ENCODE results near the gene PHKA2. TPM values are rescaled to one million over a fixed set of nuclear protein-coding genes. Genes with fewer than 3 reads are reported as not detected.

Gene PHKA2
- total RNA-seq, 4 donors from 2014 or later = 17.4 to 30.0 (median 20.2) TPM

DNA sequence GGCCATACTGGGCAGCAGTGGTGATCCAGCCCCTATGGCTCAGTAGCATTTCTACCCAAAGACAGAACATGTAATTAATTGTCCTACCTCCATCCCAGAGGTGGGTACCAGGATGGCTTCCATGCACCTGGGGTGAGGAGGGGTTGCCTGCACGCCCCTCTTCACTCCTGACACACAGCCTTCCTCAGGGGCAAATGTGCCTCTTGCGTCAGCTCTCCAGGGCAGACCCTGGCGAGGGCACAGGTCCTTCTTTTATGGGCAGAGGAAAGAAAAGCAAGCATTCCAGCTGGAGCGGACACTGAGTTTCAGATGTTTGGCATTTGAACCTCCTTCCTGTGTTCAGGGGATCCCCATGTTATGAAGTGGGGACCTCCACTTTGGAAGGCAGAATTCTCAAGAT is 95.6 kb downstream of the PHKA2 start:
- Histone ChIP-seq H3K9me3 (no peaks in the 10 kb centered on the region), H3K27me3 (no peaks in the 10 kb centered on the region), H3K36me3 (no peaks in the 10 kb centered on the region), H3K4me3 (replicated peaks in 1 of 3) (no peak overlapping the region), H3K27ac (peak overlapping the region in 1 of 3 donors; percentile 33), H3K4me1 (peaks cover 0 to 24% of the 10 kb centered on the region in 2 donors)
- no peak for TF ChIP-seq POLR2A (IDR thresholded peaks at IDR 0.05)
- no peak for TF ChIP-seq CTCF (IDR thresholded peaks at IDR 0.05)
- DNase-seq = no peak
- WGBS, 2 donors = 60% methylated on average over 1 of the region's 4 CpGs; no CpG with 5 or more reads in 1 of the 2 donors
- intact Hi-C loops (cut with DNase I) = no loop called here

DNA sequence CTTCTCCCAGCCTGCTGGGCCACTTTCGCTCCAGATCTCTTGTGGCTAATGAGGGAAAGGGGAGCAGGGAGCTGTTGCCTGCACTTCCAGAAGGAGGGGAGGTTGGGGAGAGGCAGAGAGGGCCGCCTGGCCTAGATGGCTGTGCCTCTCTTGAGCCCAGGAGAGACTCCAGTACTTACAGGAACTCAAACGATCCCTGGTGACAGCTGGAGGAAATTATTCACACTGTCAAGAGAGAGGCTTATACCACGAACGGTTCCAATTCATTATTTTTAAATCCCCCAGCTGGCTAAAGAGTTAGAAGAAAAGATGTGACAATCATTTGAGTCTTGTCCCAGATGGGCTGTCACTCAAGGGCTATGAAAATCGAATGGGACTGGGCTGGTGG is 96.1 kb downstream of the PHKA2 start:
- DNase-seq = no peak
- peaks cover 0 to 24% of the 10 kb centered on the region in 2 donors for H3K4me1 ChIP-seq
- intact Hi-C loops (cut with DNase I) = no loop called here
- WGBS, 2 donors = 43 to 55% methylated on average over 6 of the region's 6 CpGs
- TF ChIP-seq CTCF (IDR thresholded peaks at IDR 0.05) (no peak), POLR2A (IDR thresholded peaks at IDR 0.05) (no peak)
- no peaks in the 10 kb centered on the region for H3K9me3 ChIP-seq
- H3K4me3 ChIP-seq (replicated peaks in 1 of 3) = no peak overlapping the region
- peak overlapping the region in 2 of 3 donors; percentile 15 to 68 for H3K27ac ChIP-seq
- no peaks in the 10 kb centered on the region for H3K27me3 ChIP-seq
- no peaks in the 10 kb centered on the region for H3K36me3 ChIP-seq

DNA sequence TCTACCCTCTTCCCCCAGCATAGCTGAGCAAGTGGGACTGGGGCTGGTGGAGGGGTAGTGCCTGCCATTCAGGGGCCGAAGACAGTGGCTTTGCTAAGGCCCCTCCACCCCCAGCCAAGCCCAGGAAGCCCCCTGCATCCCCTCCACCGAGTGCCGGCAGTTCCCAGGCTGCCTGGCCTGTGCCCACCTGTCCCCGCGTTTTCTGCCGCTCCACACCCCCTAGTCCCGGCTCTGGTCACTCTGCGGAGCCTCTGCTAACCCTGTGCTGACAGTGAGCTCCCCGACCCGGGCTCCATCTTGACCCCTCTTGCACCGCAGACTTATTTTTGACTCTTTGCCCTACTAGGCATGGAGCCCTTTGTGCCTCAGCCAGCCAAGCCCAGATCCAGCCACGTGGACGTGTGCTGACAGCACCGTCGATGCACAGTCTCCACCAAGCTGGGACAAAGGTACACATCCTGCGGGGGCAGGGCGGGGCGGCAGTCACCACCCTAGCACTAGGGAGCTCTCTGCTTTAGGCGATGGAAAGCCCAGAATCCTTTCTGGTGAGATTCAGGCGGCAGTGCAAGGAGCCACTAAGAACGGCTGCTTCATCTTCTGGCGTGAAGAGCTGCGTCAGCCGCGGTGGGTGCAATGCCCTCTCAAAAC is 96.6 kb downstream of the PHKA2 start:
- H3K36me3 ChIP-seq = no peaks in the 10 kb centered on the region
- H3K27ac ChIP-seq = peak overlapping the region; percentile 56 to 74 (median 68)
- WGBS, 2 donors = 46% methylated on average over 8 of the region's 25 CpGs; no CpG with 5 or more reads in 1 of the 2 donors
- H3K4me3 ChIP-seq (replicated peaks in 1 of 3) = no peak overlapping the region
- DNase-seq = peak; percentile 22 to 27
- no peaks in the 10 kb centered on the region for H3K27me3 ChIP-seq
- H3K9me3 ChIP-seq = no peaks in the 10 kb centered on the region
- intact Hi-C loops (cut with DNase I) = no loop called here
- TF ChIP-seq CTCF (IDR thresholded peaks at IDR 0.05) = no peak
- TF ChIP-seq POLR2A (IDR thresholded peaks at IDR 0.05) = no peak
- peaks cover 0 to 24% of the 10 kb centered on the region in 2 donors for H3K4me1 ChIP-seq

- Histone ChIP-seq H3K27me3 (no peaks in the 10 kb centered on the region), H3K36me3 (no peaks in the 10 kb centered on the region), H3K9me3 (no peaks in the 10 kb centered on the region), H3K4me1 (peaks cover 0 to 24% of the 10 kb centered on the region in 2 donors), H3K27ac (peak overlapping the region; percentile 56 to 74 (median 68)), H3K4me3 (replicated peaks in 1 of 3) (peak overlapping the region in 1 of 3 donors; percentile 17)
- intact Hi-C loops (cut with DNase I) = no loop called here
- DNase-seq = peak; percentile 74 to 76
- WGBS, 2 donors = 0 to 7% methylated on average over 4 to 5 of the region's 26 CpGs
- TF ChIP-seq POLR2A (IDR thresholded peaks at IDR 0.05) (peak in 1 of 2 donors; percentile 34), CTCF (IDR thresholded peaks at IDR 0.05) (peak in 4 of 6 experiments; percentile 43 to 65 (median 56))
Measured at GRCh38 chrX:18886344-18887161, 97.4 kb downstream of the PHKA2 start.

DNA sequence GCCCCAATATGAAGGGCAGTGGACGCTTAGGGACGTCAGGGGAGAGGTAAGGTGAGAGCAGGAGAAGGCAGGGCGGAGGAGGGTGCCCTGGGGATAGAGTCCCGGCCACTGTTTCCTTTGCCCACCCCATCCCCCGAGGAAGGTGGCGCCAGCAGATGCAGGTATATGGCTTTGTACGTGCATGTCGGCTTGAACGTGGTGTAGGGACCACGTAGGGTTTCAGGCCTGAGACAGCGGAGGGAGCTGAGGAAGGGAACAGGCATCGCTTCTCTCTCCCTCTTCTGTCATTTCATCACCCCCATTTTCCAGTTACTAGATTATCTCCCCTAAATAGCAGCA is 97.9 kb downstream of the PHKA2 start:
- H3K36me3 ChIP-seq = no peaks in the 10 kb centered on the region
- DNase-seq = no peak
- peak overlapping the region in 1 of 3 donors; percentile 17 for H3K4me3 ChIP-seq (replicated peaks in 1 of 3)
- H3K27ac ChIP-seq = peak overlapping the region; percentile 56 to 74 (median 68)
- no peak for TF ChIP-seq POLR2A (IDR thresholded peaks at IDR 0.05)
- no peak for TF ChIP-seq CTCF (IDR thresholded peaks at IDR 0.05)
- intact Hi-C loops (cut with DNase I) = no loop called here
- WGBS, 2 donors = 11 to 32% methylated on average over 7 of the region's 12 CpGs
- H3K4me1 ChIP-seq = peaks cover 0 to 24% of the 10 kb centered on the region in 2 donors
- no peaks in the 10 kb centered on the region for H3K9me3 ChIP-seq
- H3K27me3 ChIP-seq = no peaks in the 10 kb centered on the region
